VCaP (cell line): ENCODE data around the gene MAP3K2.

ENCODE experiments used
- H3K27ac ChIP-seq: fragments of 450-650 bp; 2 replicates; pipeline ENCODE4 v1.5.1; 2017
- CTCF ChIP-seq: fragments of 450-650 bp; conservative IDR thresholded peaks from 2 replicates; pipeline ENCODE4 v1.5.1; 2017; ENCODE audit warnings: mild to moderate bottlenecking, moderate library complexity

The MAP3K2 gene

GRCh38 chr2:127347015-127347414 lies 40.8 kb downstream of the MAP3K2 start:
- no peak overlapping the region for H3K27ac ChIP-seq
- no peak for TF ChIP-seq CTCF

GRCh38 chr2:127343277-127343676 lies 44.5 kb downstream of the MAP3K2 start:
- no peak for TF ChIP-seq CTCF
- H3K27ac ChIP-seq: no peak overlapping the region

- H3K27ac ChIP-seq: no peak overlapping the region
- TF ChIP-seq CTCF: no peak
Observed at GRCh38 chr2:127342101-127342500, 45.7 kb downstream of the MAP3K2 start.

- no peak overlapping the region for H3K27ac ChIP-seq
- TF ChIP-seq CTCF: no peak
Observed at GRCh38 chr2:127332335-127332734, 55.4 kb downstream of the MAP3K2 start.

GRCh38 chr2:127330753-127331152 lies 57.0 kb downstream of the MAP3K2 start:
- no peak for TF ChIP-seq CTCF
- H3K27ac ChIP-seq: no peak overlapping the region

- no peak for TF ChIP-seq CTCF
- no peak overlapping the region for H3K27ac ChIP-seq
Observed at GRCh38 chr2:127326289-127326945, 61.4 kb downstream of the MAP3K2 start.

- H3K27ac ChIP-seq: no peak overlapping the region
- peak; percentile 71 for TF ChIP-seq CTCF
Observed at GRCh38 chr2:127324635-127325034, 63.1 kb downstream of the MAP3K2 start.
